ENCODE results near the gene PAPPA2. TPM values are rescaled to one million over a fixed set of nuclear protein-coding genes. Genes with fewer than 3 reads are reported as not detected.
A peak's percentile ranks its signal among the peaks of the same experiment; 100 is the strongest.

The PAPPA2 gene
- total RNA-seq, 4 donors from 2014 or later, result 0.35 to 32.2 (median 1.1) TPM

- no peaks in the 10 kb centered on the region for H3K27me3 ChIP-seq
- no peaks in the 10 kb centered on the region for H3K36me3 ChIP-seq
- no peak overlapping the region for H3K4me3 ChIP-seq
- no peak for DNase-seq
- no peak overlapping the region for H3K27ac ChIP-seq
- TF ChIP-seq CTCF (IDR thresholded peaks at IDR 0.05), result no peak
- H3K4me1 ChIP-seq, result no peaks in the 10 kb centered on the region
- H3K9me3 ChIP-seq, result no peaks in the 10 kb centered on the region
Observed at GRCh38 chr1:176878750-176879536, 416.0 kb downstream of the PAPPA2 start.

- Histone ChIP-seq H3K4me3 (no peak overlapping the region), H3K9me3 (no peaks in the 10 kb centered on the region), H3K27ac (no peak overlapping the region), H3K27me3 (no peaks in the 10 kb centered on the region), H3K36me3 (no peaks in the 10 kb centered on the region), H3K4me1 (no peaks in the 10 kb centered on the region)
- no peak for DNase-seq
- no peak for TF ChIP-seq POLR2A (IDR thresholded peaks at IDR 0.05)
- TF ChIP-seq CTCF (IDR thresholded peaks at IDR 0.05), result no peak
Observed at GRCh38 chr1:176879784-176880620, 417.0 kb downstream of the PAPPA2 start.

- H3K36me3 ChIP-seq, result no peaks in the 10 kb centered on the region
- H3K27me3 ChIP-seq, result no peaks in the 10 kb centered on the region
- DNase-seq, result peak; percentile 18 to 71 (median 64)
- H3K4me3 ChIP-seq, result no peak overlapping the region
- no peaks in the 10 kb centered on the region for H3K9me3 ChIP-seq
- TF ChIP-seq POLR2A (IDR thresholded peaks at IDR 0.05), result no peak
- peak; percentile 26 to 64 (median 56) for TF ChIP-seq CTCF (IDR thresholded peaks at IDR 0.05)
- H3K4me1 ChIP-seq, result no peaks in the 10 kb centered on the region
- H3K27ac ChIP-seq, result no peak overlapping the region
Observed at GRCh38 chr1:176880955-176881595, 418.1 kb downstream of the PAPPA2 start.

GRCh38 chr1:176884286-176884685 lies 421.3 kb downstream of the PAPPA2 start:
- H3K9me3 ChIP-seq, result no peaks in the 10 kb centered on the region
- TF ChIP-seq POLR2A (IDR thresholded peaks at IDR 0.05), result no peak
- TF ChIP-seq CTCF (IDR thresholded peaks at IDR 0.05), result no peak
- H3K4me1 ChIP-seq, result no peaks in the 10 kb centered on the region
- H3K4me3 ChIP-seq, result no peak overlapping the region
- no peaks in the 10 kb centered on the region for H3K27me3 ChIP-seq
- no peak for DNase-seq
- no peaks in the 10 kb centered on the region for H3K36me3 ChIP-seq
- no peak overlapping the region for H3K27ac ChIP-seq

GRCh38 chr1:176884911-176885310 lies 421.9 kb downstream of the PAPPA2 start:
- no peaks in the 10 kb centered on the region for H3K36me3 ChIP-seq
- no peak overlapping the region for H3K27ac ChIP-seq
- no peak overlapping the region for H3K4me3 ChIP-seq
- no peak for TF ChIP-seq CTCF (IDR thresholded peaks at IDR 0.05)
- TF ChIP-seq POLR2A (IDR thresholded peaks at IDR 0.05), result no peak
- DNase-seq, result no peak
- no peaks in the 10 kb centered on the region for H3K27me3 ChIP-seq
- no peaks in the 10 kb centered on the region for H3K9me3 ChIP-seq
- no peaks in the 10 kb centered on the region for H3K4me1 ChIP-seq
